ENCODE data around the gene DISP3.

Gene DISP3

DNA sequence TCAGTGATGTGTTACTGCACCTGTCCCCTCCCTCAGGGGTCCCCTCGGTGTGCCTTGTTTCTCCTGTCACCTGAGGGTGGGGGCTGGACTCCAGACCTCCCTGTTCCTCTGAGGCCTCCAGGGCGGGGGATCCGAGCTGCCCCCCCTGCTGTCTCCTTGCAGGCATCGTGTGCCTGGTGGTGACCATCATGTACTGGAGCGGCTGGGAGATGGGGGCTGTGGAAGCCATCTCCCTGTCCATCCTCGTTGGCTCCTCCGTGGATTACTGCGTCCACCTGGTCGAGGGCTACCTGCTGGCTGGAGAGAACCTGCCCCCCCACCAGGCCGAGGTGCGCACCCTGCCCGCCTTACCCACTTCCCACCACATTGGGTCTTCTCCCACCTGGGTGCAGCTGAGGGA is 56.4 kb downstream of the DISP3 start:
- no peaks in the 10 kb centered on the region for H4K20me1 ChIP-seq (ENCODE audit: control insufficient read depth, insufficient read depth, low read depth, low read length)
- H3K4me2 ChIP-seq (ENCODE audit: low read length), result no peak overlapping the region
- no peaks in the 10 kb centered on the region for H3F3A ChIP-seq (ENCODE audit: control insufficient read depth, insufficient read depth)
- no peaks in the 10 kb centered on the region for H3K9me2 ChIP-seq (replicated peaks; ENCODE audit: control insufficient read depth, low read length)
- H3K27ac ChIP-seq (ENCODE audit: low read depth, low read length), result no peak overlapping the region
- no peak overlapping the region for H3K4me3 ChIP-seq (ENCODE audit: low read length)
- H3K9me3 ChIP-seq (ENCODE audit: control insufficient read depth, insufficient read depth, low read length), result no peaks in the 10 kb centered on the region
- H3K4me1 ChIP-seq (ENCODE audit: control insufficient read depth, low read length), result no peaks in the 10 kb centered on the region
- no peaks in the 10 kb centered on the region for H3K36me3 ChIP-seq (ENCODE audit: control insufficient read depth, low read length)
- no peaks in the 10 kb centered on the region for H3K79me2 ChIP-seq (ENCODE audit: control insufficient read depth, low read length)
- H3K27me3 ChIP-seq (ENCODE audit: control insufficient read depth, low read length), result no peaks in the 10 kb centered on the region
- no peak for TF ChIP-seq EZH2phosphoT487 (IDR thresholded peaks at IDR 0.05; ENCODE audit: borderline replicate concordance, low read length)
- TF ChIP-seq, protein P1, sequence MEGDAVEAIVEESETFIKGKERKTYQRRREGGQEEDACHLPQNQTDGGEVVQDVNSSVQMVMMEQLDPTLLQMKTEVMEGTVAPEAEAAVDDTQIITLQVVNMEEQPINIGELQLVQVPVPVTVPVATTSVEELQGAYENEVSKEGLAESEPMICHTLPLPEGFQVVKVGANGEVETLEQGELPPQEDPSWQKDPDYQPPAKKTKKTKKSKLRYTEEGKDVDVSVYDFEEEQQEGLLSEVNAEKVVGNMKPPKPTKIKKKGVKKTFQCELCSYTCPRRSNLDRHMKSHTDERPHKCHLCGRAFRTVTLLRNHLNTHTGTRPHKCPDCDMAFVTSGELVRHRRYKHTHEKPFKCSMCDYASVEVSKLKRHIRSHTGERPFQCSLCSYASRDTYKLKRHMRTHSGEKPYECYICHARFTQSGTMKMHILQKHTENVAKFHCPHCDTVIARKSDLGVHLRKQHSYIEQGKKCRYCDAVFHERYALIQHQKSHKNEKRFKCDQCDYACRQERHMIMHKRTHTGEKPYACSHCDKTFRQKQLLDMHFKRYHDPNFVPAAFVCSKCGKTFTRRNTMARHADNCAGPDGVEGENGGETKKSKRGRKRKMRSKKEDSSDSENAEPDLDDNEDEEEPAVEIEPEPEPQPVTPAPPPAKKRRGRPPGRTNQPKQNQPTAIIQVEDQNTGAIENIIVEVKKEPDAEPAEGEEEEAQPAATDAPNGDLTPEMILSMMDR (IDR thresholded peaks at IDR 0.05; ENCODE audit: low read depth, low read length, poor library complexity, severe bottlenecking), result no peak

DNA sequence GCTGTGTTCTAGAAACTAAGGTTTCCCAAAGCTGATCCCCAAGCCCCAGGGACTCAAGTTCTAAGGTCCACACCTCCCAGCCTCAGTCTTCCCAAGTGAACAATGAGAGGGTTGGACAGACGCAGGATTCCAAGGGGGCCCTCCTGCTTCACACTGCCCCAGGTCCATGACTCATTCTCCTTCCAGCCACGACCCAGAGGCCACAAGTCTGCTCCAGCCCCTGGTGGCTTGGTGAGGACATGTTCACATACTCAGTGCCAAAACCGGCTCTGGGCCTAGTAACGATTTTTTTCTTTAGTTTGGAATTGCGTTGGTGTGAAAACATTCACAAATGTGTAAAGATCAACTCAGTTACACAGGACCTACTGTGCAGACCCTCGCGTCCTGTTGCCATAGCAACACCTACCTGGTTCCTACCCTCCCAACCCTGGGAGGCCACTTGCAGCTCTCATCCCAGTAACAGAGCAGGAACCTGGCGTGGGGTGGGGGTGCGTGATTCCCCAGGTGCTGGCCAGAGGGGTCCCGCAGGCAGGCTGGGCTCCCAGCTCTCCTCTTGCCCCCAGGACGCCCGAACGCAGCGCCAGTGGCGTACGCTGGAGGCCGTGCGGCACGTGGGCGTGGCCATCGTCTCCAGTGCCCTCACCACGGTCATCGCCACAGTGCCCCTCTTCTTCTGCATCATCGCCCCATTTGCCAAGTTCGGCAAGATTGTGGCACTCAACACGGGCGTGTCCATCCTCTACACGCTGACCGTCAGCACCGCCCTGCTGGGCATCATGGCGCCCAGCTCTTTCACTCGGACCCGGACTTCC is 57.0 kb downstream of the DISP3 start:
- Histone ChIP-seq H3K27ac (ENCODE audit: low read depth, low read length) (no peak overlapping the region), H3K79me2 (ENCODE audit: control insufficient read depth, low read length) (no peaks in the 10 kb centered on the region), H3K4me1 (ENCODE audit: control insufficient read depth, low read length) (no peaks in the 10 kb centered on the region), H3K4me2 (ENCODE audit: low read length) (no peak overlapping the region), H3F3A (ENCODE audit: control insufficient read depth, insufficient read depth) (no peaks in the 10 kb centered on the region), H3K9me2 (replicated peaks; ENCODE audit: control insufficient read depth, low read length) (no peaks in the 10 kb centered on the region), H3K27me3 (ENCODE audit: control insufficient read depth, low read length) (no peaks in the 10 kb centered on the region), H3K9me3 (ENCODE audit: control insufficient read depth, insufficient read depth, low read length) (no peaks in the 10 kb centered on the region), H4K20me1 (ENCODE audit: control insufficient read depth, insufficient read depth, low read depth, low read length) (no peaks in the 10 kb centered on the region), H3K4me3 (ENCODE audit: low read length) (no peak overlapping the region), H3K36me3 (ENCODE audit: control insufficient read depth, low read length) (no peaks in the 10 kb centered on the region)
- TF ChIP-seq EZH2phosphoT487 (IDR thresholded peaks at IDR 0.05; ENCODE audit: borderline replicate concordance, low read length), result no peak
- TF ChIP-seq, protein P1 (IDR thresholded peaks at IDR 0.05; ENCODE audit: low read depth, low read length, poor library complexity, severe bottlenecking), result no peak

DNA sequence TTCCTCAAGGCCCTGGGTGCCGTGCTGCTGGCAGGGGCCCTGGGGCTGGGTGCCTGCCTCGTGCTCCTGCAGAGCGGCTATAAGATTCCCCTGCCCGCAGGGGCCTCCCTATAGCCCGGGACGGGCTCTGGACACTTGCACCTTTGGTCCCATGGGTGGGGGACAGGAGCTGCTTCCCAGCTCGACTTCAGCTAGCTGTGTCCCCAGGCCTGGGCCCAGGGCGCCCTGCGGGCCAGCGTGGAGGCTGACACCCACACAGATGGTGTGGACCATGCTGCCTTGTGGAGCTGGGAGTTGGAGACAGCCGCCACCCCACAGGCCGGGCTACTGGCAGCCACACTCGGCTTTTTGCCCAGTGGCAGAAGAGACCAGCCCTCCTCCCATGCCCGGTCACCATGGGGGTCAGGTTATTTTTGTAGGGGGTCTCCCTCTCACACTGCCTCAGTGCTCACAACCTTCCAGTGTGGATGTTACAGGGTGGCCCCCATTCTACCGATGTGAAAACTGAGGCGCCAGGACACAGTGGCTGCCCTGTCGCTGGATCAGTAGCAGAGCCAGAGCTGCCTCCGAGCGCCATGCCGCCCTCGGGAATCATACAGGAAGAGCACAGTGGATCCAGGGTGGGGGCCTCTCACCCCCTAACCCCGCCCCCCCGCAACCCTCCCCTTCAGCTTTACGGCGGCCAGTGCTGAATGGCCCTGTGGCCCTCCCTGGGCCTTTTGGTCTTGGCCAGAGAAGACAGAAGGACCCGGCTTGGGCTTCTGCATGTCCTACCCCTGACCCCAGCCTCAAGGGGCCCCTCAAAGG is 57.8 kb downstream of the DISP3 start:
- H3K4me2 ChIP-seq (ENCODE audit: low read length), result no peak overlapping the region
- H3F3A ChIP-seq (ENCODE audit: control insufficient read depth, insufficient read depth), result no peaks in the 10 kb centered on the region
- no peaks in the 10 kb centered on the region for H3K4me1 ChIP-seq (ENCODE audit: control insufficient read depth, low read length)
- H4K20me1 ChIP-seq (ENCODE audit: control insufficient read depth, insufficient read depth, low read depth, low read length), result no peaks in the 10 kb centered on the region
- no peaks in the 10 kb centered on the region for H3K9me2 ChIP-seq (replicated peaks; ENCODE audit: control insufficient read depth, low read length)
- H3K79me2 ChIP-seq (ENCODE audit: control insufficient read depth, low read length), result no peaks in the 10 kb centered on the region
- no peak overlapping the region for H3K27ac ChIP-seq (ENCODE audit: low read depth, low read length)
- TF ChIP-seq, protein P1 (IDR thresholded peaks at IDR 0.05; ENCODE audit: low read depth, low read length, poor library complexity, severe bottlenecking), result no peak
- TF ChIP-seq EZH2phosphoT487 (IDR thresholded peaks at IDR 0.05; ENCODE audit: borderline replicate concordance, low read length), result no peak
- no peaks in the 10 kb centered on the region for H3K36me3 ChIP-seq (ENCODE audit: control insufficient read depth, low read length)
- H3K27me3 ChIP-seq (ENCODE audit: control insufficient read depth, low read length), result no peaks in the 10 kb centered on the region
- H3K9me3 ChIP-seq (ENCODE audit: control insufficient read depth, insufficient read depth, low read length), result no peaks in the 10 kb centered on the region
- H3K4me3 ChIP-seq (ENCODE audit: low read length), result no peak overlapping the region

All from DOHH2 (cell line).